Esophagus squamous epithelium (tissue), 4 donors: ENCODE measurements around the gene CLSTN3.

Experiments used
- CTCF ChIP-seq, 6 experiments: fragments of 450-650 bp in 4 of 6; fragments of 200-600 bp in 2 of 6; sonication (generic) in 2 of 6; IDR thresholded peaks; one replicate each; pipeline ENCODE4 v1.5.1; 2016 to 2019; ENCODE audit warnings: antibody characterized with exemption in 6 of 6, mild to moderate bottlenecking in 4 of 6, moderate library complexity in 4 of 6
- POLR2A ChIP-seq, 4 donors: fragments of 450-650 bp; IDR thresholded peaks; one replicate each; pipeline ENCODE4 v1.6.1; 2017; ENCODE audit warnings: antibody characterized with exemption in 4 of 4, mild to moderate bottlenecking in 4 of 4, moderate library complexity in 3 of 4

GRCh38 chr12:7134396-7135166 lies 4.4 kb downstream of the CLSTN3 start:
- TF ChIP-seq CTCF (IDR thresholded peaks at IDR 0.05): no peak
- TF ChIP-seq POLR2A (IDR thresholded peaks at IDR 0.05): no peak
